ENCODE results near the gene DAP.
"Not testable (repeated sequence)": the region's sequence is repeated elsewhere in the genome, so short reads cannot be mapped to it uniquely, and the experiment has no call there.

The DAP gene, protein sequence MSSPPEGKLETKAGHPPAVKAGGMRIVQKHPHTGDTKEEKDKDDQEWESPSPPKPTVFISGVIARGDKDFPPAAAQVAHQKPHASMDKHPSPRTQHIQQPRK

DNA sequence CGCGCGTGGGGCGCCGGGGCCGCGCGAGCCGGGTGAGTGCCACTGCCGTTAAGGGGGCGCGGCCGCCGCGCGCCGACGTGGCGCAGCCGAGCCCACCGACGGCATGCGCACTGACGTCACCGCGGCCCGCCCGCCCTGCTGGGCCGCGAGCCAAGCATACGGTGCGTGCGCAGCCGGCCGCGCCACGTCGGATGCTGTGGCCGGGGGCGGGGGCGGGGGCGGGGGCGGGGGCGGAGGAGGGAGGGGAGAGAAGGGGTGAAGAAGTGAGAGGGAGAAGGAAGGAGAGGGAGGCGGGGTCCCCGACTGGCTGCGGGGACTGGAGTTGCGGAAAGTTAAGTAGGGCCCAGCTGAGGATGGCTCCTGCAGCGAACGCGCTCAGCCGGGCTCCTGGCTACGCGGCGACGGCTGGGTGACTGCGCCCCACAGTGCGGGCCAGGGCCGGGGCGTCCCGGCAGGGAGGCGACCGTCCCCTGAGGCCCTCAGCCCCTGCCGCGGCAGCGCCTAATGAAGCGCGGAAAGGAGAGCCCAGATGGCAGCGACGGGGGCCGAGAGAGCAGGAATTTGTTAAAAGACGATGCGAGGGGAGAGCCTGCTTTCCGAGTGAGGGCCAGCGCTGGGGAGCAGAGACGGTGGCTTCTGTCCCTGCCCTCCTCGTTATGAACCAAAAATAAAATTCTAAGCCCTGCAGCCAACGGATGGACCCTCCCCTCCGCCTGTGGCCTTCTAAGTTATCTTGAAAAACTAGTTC lies at the start of gene DAP:
Gene DAP (minus strand): TSS at position 50 of the 748 bp plus-strand sequence. CDS start 166 bp downstream, outside the sequence.
- FAIRE-seq = no peak

DNA sequence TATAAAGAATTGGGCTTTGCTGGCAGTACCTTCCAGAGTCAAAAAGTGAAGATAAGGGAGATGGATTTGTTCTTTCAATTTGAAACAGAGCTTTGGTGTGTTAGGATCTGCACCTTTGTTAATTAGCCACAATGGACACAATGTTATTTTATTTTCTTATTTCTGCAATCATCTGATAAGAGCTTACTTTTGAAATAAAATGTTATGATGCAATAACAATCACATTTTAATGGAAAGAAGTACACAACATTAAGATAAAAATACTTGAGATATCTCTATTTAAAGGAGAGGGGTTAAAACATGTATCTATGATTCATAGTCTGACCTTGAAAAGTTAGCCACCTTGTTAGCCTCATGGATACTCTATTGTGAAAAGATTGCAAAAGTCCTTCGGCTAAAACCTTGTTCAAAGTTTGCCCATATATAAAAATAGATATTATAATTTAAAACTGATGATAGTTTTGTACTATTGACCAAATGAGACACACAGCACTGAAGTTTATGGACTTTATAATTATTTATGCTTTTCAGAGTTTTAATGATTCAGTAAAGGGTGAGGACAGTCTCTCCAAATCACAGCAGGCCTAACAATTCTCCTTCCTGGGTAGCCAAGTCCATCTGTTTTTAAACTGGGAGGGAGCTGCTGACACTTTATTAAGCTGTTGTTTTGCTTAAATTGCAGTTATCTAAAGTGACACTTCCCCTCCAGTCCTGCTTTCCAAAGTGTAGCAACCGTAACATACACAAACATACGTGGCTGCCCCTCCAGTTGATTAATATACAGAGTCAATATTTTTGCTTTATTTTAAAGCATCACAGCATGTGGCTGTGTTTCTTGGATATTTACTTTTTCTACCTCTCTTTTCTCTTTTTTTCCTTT lies 47.6 kb upstream of the DAP start:
- no peak for FAIRE-seq

DNA sequence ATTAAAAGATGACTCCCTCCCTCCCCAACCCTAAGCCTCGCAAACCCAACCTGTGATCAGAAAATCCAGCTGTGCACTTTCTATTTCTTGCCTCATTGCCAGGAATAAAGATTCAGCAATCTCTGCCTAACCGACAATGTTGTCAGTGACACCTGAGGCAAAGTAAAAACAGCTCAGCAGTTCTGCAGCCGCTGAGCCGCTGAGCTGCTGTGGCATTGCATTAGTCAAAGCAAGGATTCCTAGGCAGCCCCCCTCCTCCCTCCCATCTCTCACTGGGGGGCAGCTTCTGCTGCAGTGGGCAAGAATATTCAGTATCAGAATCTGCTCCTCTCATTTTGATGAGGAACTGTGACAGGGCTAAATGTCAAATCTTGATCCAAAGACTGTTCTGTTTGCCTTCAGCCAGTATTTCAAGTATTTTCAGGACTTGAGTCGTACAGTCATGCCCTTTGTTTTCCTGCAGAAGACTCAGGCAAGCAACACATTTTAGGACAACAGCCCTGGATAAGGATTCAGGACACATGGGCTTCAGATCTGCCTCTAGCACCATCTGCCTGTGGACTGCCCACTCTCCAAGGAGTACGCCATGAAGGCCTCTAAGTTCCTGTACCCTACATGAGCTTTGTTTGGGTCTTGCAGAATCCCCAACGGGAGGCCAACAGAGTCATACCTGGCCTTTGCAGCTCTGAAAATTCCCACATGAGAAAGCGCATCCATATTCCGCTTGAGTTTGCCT lies 41.1 kb upstream of the DAP start:
- no peak for FAIRE-seq

DNA sequence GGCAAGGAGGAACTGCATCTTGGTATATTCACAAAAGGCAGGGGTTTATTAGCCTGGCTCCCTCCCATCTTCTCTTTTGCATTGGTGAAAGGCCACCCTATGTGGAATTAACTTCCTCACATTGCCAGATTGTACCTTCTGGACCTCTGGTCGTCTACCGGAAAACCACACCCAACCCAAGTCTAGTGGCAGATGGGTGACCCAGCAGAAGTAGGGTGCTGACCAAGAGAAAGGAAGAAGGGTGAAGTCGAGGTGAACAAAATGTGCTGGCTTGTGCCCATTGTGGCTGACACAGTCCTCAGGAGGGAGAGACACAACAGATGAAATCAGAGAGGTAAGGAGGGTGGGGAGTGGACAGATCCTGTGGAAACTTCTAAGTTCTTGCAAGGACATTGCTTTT lies 39.8 kb upstream of the DAP start:
- no peak for FAIRE-seq

DNA sequence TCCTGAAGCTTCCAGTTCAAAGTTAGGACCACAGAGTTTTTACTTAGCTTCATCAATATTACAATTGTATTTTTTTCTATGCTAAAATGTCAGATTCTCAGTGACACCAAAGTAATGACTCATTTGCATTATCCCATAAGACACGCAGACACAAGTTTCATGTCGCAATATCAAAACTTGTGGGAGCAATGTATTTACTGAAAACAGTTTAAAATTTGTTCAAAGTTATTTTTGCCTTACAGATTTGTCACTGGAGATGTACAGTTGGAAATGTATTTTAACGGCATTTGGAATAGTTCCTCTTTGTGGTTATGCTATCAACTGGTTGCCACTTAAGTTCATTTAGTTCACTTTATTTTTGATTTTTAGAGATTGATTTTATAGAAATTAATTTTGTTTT lies 36.2 kb upstream of the DAP start:
- FAIRE-seq = no peak

DNA sequence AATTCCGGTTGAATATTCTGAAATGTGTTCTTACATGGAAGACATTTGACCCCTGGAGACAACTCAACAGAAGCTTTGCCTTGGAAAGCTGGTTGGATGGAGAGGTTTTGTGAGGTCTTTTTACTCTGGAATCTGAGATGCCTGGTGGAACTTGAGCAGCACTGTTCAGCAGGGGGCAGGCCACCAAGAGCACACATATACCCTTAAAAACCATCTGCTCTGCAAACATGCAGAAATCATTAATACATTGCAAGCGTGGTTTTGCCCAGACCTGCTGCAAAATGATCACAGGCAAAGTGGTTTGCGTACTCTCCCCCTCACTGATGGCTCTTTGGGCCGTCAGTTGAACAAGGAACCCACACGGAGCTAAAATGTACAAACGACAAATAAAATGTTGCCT lies 32.8 kb upstream of the DAP start:
- FAIRE-seq = no peak

DNA sequence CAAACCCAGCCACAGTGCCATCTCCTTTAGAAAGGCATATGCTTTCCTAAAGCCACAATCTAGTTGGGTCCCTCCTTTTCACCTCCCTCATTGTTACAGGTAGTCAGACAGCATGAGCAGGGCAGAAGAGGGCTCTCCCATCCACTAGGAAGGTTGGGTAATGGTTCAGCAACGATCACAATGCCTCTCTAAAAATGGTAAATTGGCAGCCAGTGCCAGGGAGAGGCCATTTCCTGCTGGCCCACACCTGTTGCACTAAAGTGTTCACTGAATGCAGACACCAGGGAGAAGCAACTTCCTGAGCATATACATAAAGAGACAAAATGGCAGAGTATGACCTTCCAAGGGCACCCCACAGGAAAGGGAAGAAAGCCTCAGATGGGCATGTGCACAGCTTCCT lies 31.3 kb upstream of the DAP start:
- no peak for FAIRE-seq

DNA sequence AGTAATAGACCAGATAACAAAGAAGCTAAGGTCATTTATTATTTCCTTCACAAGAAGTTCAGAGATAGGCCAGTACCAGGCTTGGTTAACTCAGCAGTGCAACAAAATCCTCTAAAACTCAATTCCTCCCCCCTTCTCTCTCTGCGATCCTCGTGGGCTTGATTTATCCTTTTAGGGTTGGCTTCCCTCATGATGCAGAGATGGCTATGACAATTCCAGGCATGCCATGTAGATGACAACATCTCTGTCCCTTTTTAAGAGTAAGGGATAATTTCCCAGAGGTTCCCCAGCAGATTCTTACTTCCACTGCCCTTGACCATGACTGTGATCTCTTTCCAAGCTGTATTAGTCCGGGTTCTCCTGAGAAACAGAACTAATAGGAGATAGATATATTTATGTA lies 28.7 kb upstream of the DAP start:
- no peak for FAIRE-seq

DNA sequence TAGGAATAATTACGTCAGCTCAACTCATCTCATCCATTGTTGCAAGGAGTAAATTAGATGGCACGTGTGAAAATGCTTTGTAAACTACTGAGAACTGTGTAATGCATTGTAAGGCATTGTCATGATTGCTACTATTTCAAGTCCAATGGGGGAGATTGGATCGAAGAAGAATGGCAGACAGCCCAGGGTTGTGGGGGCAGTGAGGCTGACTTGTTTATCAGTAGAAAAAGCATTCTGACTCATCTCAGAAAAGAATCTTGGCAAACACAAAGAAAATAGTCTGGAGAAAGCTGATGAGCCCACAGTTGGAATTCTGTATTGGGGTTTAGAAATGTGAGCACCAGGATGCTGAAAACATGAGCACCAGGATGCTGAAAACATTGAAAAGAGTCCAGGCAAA lies 28.0 kb upstream of the DAP start:
- FAIRE-seq = no peak

DNA sequence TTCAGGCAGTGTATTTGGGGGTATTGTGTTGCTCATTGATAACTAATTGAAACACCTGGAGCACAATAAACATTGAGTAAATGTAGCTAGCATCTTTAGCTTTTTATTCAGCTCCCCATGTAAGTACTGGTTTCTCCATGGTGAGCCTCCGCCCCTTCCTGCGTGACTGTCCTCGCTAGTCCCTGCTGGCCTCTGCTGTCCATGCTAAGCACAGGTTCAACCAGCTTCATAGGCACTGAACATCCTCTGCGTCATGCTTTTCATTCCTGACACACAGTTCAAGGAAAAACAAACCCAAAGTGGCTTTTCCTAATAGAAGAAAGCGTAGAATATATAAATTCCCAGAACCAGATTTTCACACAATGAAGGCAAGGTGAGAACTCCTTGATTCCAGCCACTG lies 27.3 kb upstream of the DAP start:
- no peak for FAIRE-seq

DNA sequence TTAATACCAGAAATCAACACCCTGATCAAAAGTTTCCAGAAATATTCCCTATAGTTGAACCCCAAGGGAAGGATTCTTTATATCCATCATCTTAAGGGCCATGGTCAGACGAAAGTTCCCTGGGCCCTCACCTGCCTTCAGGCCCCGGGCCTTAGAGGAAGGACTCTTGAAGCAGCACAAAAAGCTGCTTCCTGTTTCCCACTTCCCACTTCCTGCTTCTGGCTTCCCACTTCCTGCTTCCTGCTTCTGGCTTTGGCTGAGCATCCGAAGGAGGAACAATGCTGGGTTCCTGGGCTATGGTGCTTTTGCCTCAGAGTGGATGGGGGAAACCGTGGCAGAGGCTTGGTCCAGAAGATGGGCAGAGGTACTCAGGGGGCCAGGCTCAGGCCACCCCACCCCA lies 25.8 kb upstream of the DAP start:
- FAIRE-seq = no peak

DNA sequence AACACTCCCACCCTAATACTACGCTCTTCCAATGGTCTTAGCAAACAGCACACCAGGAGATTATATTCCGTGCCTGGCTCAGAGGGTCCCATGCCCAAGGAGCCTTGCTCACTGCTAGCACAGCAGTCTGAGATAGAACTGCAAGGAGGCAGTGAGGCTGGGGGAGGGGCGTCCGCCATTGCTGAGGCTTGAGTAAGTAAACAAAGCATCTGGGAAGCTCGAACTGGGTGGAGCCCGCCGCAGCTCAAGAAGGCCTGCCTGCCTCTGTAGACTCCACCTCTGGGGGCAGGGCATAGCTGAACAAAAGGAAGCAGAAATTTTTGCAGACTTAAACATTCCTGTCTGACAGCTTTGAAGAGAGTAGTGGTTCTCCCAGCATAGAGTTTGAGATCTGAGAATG lies 19.2 kb upstream of the DAP start:
- not testable (repeated sequence) for FAIRE-seq

DNA sequence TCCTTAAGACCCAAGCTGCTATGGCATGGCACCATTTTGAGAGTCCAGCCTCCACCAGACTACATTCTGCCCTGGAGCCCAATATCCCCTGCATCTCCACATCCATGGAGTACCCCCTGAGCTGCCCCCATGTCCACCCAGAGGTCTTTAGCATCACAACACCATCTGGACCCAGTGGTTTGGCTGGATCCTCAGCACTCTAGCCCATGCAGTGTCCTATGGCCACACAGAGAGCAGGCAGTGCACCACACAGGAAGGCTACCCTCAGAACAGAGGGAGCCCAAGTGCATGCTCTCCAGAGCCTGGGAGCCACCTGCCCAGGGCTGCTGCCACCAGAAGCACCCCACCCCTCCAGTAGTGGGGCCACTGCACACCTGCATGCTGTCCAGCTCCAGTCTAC lies 18.6 kb upstream of the DAP start:
- no peak for FAIRE-seq

DNA sequence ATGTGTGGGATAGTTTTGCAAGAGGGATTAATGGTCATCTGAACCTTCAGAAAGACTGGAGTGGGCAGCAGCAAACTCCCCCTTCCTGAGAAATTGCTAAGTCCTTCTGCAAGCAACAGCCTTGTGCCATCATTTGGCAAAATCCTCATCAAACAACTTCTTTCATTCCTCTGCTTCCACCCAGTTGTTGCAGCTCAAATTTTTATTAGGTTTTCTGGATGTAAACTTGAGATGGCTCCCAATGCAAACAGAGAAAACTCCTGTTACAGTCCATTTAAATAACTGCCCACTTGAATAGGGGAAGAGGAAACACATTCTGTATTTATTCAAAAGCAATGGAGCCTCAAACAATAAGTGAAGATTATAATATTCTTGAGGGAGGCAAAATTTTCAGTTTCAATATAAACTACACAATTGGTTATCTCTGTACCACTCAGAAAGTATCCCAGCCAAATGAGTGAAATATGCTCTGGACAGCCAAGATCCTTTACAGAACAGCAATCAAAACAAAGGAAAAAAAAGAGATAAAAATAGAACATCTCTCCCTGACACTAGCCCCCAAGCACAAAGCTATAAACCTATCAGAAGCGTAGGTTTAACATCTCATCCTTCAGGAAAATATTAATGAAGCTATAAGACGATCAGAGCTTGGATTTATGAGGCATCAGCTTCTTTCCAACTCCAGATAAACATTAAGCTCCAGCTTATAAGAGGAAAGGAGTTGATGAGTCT lies 17.3 kb upstream of the DAP start:
- no peak for FAIRE-seq

DNA sequence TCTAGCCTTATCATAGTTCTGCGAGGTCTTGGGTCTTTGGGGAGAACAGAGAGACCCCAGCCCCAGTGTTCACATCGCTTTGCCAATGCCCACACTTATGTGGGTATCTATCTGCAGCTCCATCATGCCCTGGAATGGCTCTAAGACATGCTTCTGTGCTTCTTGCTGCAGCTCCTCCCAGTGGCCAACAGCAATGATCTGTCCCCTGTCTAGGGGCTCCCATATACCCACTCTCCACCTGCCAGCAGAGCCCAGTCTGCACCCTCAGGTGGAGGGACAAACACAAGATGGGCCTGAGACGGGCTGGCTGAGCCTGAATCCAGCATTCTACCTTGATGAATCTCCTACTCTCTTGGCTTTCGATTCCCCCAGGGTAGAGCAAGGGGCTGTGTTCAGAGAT lies 14.6 kb upstream of the DAP start:
- no peak for FAIRE-seq

DNA sequence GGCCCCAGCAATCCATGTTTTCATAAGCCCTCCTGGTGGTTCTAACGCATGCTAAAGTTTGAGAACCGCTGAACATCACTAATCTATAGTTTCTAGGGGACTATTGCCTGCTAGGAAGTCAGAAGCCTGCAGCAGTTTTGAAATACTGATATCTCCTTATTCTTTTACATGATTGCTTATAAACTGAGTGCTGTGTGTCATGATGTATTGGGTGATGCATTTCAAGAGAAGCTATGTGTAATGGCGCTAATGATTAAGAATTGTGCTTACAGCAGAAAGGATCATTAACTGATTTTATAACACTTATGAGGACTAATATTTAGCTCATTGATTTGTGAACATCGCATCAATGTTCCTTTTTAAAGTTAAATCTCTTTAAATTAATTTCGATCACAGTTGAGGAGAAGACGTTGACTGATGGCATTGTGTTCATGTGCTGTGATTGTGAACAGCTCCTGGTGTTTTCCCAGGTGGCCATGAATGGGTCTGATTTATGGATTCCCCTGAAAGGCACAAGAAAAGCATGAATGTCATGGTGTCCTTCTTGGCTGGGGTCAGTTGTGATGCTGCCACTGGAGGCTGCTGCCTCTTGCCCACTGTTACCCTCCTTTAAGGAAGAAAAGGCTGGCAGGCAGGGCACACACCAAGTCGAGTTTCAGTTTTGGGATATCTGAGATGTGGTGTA lies 12.0 kb upstream of the DAP start:
- no peak for FAIRE-seq

DNA sequence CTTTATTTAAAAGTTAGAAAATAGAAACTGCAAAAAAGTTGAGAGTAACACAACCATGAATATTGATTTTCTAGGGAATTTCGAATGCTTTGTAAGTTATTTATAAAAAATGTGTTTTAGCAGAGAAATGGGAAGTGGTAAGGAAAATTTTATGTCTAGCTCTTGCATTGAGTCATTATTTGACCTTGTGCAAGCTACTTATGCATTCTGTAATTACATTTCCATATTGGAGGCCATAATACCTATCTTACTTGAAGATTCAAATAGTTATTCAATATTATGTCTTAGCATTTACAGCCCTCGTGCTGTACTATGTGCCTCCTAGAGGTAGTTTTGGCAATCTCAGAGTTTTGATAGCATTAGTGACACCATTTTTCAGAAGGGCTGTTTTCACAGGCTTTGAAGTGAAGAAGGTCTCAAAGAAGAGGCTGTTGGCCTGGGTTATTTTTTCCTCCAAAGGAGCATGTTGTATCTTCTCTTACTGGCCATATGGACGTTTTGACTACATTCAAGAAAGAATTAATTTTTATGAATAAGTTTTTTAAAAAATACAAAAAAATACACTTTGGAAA lies 7.4 kb upstream of the DAP start:
- no peak for FAIRE-seq

DNA sequence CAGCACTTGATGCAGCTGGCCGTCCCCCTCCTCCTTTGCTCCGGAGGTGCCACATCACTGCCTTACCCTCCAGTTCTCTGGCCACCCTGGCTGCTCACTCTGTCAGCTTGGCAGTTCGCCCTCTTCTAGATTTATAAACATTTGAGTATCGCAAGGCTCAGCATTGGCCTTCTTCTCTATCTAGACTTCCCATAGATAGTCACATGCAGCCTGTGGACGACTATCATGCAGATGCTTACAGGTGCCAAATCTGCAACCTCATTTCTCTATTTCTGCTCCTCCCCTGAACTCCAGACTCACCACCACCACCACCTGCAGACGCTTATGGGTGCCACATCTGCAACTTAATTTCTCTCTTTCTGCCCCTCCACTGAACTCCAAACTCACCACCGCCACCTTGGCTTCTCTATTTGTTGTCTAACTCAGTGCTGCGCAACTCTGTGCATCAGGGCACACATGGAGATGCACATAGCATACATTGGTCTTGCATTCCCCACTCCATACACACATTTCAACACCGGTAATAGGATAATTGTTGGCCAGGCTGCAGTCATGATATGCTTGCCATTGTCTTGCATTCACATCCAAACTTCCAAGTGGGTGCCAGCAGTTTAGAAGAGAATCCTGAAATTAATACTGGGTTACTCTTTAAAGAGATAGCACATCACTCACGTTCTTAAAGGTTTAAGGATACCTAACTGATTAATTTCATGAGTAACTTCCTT lies 1.9 kb upstream of the DAP start:
- FAIRE-seq = no peak

DNA sequence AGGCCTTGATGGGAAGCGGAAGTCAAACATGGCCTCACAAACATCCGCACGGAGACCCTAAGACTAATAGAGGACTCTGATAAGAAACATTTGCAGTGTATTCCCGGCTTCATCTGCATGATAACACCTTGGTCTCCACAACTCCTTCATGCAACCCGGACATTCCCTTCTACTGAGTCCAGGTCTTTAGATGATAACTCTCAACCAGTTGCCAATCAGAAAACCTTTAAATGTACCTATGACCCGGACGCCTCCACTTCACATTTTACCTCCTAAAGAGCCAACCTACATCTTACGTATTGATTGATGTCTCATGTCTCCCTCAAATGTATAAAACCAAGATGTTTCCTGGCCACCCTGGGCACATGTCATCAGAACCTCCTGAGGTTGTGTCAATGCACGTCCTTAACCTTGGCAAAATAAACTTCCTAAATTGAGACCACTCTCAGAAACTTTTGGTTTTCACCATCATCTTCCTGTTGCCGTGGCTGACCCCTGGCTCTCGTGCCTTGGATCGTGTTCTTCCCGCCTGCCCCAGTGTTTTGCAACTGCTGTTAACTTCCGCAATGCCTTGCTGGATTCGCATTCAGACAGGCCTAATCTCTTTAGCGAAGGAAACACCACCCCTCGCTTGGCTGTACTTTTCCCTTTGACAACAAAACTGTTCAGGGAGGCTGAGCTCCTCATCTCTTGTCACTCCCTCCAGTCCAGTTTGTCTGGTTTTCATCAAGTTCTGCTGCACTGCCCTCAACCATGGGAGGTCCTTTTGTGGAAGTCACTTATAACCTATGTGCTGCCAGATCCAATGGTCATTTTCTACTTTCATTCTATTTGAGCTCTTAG lies 1.1 kb upstream of the DAP start:
- FAIRE-seq = no peak

DNA sequence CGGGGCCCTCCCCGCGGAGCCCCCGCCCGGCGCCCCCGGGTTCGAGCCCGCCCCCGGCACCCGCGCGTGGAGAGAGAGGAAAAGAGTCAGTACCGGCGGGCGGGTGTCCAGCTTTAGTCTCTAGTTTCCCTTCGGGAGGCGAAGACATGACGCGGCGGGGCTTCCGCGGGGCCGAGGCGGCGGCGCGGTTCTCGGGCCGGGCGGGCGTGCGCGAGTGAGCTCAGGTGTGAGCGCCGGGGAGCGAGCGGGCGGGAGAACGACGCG lies 181 bp downstream of the DAP start:
- no peak for FAIRE-seq

All from endometrium (tissue), 2 donors.